NCI-H2029 (cell line): ENCODE measurements around the gene FAM184A.

Experiments
- DNase-seq: peaks from one replicate; lab custom pipeline; 2025; lab: John Stamatoyannopoulos, UW

Gene FAM184A

GRCh38 chr6:118967239-118967638 lies 111.2 kb downstream of the FAM184A start:
- DNase-seq = no peak

DNA sequence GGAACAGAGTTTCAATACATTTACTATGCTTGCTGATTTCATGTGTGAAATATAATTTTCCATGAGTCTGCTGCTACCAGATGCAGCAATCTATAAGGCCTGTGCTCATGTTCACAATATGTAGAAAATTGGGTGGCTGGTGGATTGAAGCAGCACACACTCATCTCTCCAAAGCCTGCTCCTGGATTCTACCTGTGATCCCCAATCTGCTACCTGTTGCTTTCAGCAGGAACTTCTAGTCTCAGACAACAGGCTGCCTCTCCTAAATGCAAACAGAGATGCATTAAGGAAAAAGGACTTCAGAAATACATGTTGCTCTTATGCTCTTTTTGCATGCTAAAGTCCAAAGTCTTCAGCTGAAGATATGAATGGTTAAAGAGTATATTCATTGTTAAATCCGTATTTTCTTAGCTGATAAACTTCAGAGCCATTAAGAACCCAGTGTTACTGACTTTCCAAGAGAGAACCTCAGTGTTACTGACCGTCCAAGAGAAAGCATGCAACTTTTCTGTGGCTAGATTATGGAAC lies 112.6 kb downstream of the FAM184A start:
- no peak for DNase-seq

DNA sequence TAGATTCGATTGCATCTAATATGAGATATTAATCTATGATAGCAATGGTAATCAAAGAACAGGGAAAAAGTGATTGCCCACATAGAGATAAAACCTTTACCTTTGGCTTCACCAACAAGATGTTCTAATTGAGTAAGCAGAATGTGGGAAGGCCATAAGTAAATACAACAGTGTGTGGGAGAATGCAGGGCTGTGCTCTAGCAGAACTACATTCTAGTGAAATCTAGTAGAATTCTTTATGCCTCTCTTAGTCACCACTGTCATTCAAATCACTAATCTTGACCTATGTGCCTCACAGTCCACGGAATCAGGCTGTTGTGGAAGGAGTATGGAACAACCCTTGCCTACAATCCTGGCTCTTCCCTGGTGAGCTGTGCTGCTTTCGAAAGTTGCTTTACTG lies 113.1 kb downstream of the FAM184A start:
- DNase-seq = no peak

- no peak for DNase-seq
These were observed 115.5 kb downstream of the FAM184A start for GRCh38 chr6:118963003-118963402.

DNA sequence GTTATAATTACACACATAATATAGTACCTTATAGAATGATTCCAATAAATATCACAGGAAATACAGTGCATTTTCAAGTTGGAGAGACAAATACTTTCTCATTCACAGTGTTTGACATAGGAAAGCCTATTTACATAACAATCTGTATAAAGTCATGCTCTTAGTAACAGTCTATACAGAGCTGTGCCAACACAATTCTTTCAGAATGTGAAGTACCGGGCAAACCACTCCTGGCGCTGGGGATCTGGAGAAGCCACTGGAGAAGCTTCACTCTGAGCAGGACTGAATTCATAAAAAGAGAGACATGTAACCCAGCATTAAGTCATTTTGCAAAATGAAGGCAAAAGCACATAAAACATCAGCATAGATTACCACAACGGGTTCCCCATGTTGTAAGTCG lies 118.6 kb downstream of the FAM184A start:
- DNase-seq = peak; percentile 15

GRCh38 chr6:118953391-118953790 lies 125.1 kb downstream of the FAM184A start:
- no peak for DNase-seq

GRCh38 chr6:118952683-118953082 lies 125.8 kb downstream of the FAM184A start:
- no peak for DNase-seq

DNA sequence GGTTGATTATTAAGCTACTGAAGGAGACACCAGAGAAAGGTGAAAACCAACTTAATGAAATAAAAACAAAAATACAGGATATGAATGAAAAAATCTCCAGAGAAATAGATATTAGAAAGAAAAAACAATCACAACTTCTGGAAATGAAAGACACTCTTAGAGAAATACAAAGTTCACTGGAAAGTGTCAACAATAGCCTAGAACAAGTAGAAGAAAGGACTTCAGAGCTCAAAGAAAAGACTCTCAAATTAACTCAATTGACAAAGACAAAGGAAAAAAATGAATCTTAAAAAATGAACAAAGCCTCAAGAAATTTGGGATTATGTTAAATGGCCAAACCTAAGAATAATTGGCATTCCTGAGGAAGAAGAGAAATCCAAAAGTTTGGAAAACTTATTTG lies 133.2 kb downstream of the FAM184A start:
- no peak for DNase-seq

GRCh38 chr6:118940770-118941169 lies 137.7 kb downstream of the FAM184A start:
- peak; percentile 71 for DNase-seq

- DNase-seq = no peak
These were observed 138.8 kb downstream of the FAM184A start for GRCh38 chr6:118939683-118940082.

GRCh38 chr6:118935978-118936703 lies 142.3 kb downstream of the FAM184A start:
- no peak for DNase-seq

- DNase-seq = no peak
These were observed 143.2 kb downstream of the FAM184A start for GRCh38 chr6:118935331-118935668.

- peak; percentile 97 for DNase-seq
These were observed 143.8 kb downstream of the FAM184A start, which contains the start of gene MCM9 for GRCh38 chr6:118934461-118935330. MCM9 (minus strand) TSS chr6:118935159; CDS start chr6:118931723, 3,436 bp downstream.

DNA sequence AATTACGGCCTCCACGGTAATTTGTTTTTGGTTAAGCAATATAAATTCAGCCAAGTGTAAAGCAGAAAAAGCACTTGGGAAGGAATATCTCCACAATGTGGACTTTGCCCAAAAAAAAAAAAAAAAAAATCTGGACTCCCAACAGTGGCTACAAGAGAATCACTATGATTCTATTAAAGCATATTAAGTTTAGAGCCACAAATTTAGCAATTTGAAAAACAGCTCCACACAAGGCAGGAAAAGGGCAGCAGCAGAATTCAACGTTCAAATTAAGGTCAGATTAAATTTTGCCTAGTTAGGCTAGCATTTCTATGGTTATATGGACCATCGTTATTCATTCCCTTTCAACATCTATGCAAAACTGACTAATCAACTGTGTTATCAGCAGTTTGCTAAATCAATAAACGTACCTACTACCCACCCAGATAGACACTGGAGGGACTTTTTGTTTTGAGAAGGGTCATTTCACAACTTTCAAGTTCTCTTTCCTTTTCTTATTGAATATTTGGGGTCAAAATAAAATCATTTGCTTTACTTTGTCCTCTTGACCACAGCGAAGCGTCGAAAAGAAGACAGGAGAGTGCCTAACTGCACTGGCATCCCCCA lies 144.5 kb downstream of the FAM184A start:
- no peak for DNase-seq

DNA sequence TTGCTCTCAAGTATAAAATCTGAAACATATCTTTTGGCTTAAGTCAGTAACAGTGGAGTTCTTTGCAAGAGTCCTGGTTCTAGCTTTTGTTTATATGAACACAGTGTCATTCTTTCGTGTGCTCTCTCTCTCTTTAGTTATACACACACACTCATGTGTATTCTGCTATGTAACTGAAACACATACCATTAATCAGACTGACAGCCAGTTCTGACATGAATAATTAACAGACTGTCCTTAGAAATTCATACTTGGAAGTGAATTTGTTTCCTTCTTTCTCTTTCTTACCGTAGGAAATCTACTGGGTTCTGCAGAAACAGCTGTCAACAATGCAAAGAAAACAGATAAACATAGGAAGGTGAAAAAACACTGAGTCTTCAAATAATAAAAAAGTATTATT lies 146.0 kb downstream of the FAM184A start:
- DNase-seq = no peak

DNA sequence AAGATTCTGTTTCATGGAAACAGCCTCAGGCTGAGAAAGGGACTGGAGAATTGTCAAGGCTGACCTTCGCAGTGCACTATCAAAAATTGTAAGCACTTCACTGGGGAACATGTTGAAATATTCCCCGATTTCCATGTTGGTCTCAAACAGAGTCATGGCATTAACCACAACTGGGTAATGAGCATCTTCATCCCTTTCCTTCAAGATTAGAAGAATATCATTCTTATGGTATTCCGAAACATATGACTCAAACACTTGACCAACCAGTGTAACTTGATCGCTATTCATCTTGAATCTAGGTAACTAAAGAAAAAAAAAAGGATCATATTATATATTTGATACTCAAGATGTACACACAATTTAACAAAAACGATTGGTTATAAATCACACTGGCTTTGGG lies 147.0 kb downstream of the FAM184A start:
- DNase-seq = no peak

DNA sequence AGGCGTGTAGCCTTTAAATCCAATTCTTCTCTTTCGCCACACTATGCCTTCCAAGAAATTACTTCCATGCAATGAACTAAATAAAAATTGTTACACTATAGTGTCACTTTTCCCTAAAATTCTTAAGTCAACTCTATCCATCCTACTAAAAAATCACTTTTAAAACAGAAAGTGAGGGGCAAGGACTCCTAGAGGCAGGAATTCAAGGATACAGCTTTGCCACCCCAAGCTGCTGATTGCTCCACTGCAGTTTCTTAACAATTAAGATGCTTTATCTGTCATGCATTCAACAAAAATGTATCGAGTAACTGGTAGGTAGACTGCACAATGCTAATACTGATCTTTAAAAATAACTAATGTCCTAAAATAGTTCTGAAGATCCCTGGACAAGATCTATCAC lies 147.8 kb downstream of the FAM184A start:
- DNase-seq = no peak

GRCh38 chr6:118923035-118923434 lies 155.4 kb downstream of the FAM184A start:
- no peak for DNase-seq

GRCh38 chr6:118921084-118921483 lies 157.4 kb downstream of the FAM184A start:
- DNase-seq = no peak

DNA sequence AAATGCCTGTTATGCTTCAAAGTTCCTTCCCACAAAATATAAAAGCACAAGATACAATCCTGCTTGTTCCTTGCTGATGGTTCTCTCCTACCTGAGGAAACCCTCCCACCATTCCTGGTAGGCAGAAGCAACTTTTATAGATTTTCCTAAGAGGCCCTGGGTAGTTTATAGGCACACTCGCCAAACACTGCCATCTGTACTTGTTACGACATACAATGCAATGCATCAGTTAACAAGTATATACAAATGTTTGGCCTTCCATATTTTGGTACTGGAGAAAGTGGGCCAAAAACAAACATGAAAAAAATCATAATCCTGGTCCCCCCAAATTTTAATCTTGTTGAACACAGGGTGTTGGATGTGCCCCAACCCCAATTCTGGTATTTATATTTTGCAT lies 160.1 kb downstream of the FAM184A start:
- no peak for DNase-seq

GRCh38 chr6:118917546-118918328 lies 160.7 kb downstream of the FAM184A start:
- no peak for DNase-seq

- no peak for DNase-seq
These were observed 163.9 kb downstream of the FAM184A start for GRCh38 chr6:118914598-118914997.
